B cell (primary cell): ENCODE measurements around the gene ASTL. TPM values are rescaled to one million over a fixed set of nuclear protein-coding genes. Genes with fewer than 3 reads are reported as not detected.

ENCODE experiments used
- ATAC-seq: fragments of 200-7000 bp; cut with Tn5 transposase; one replicate; pipeline ENCODE4 v1.10.0; 2021; ENCODE audit warnings: low read depth, mild to moderate bottlenecking, moderate number of reproducible peaks, moderate library complexity
- CTCF ChIA-PET: fragments of 350-600 bp; sonication (Branson Sonifier 250); formaldehyde crosslinking; loops from one replicate; lab custom pipeline; 2021; ENCODE audit warnings: antibody characterized with exemption, inconsistent platforms; lab: Charles Lee
- POLR2A ChIA-PET: fragments of 350-600 bp; sonication (Branson Sonifier 250); formaldehyde crosslinking; loops from one replicate; lab custom pipeline; 2021; ENCODE audit warnings: antibody characterized with exemption; lab: Charles Lee
- DNase-seq: peaks from one replicate; pipeline ENCODE4 v3.0.0; 2013
- H2AFZ ChIP-seq: 2 replicates; pipeline ENCODE4 v1.6.1; 2012; ENCODE audit warnings: mild to moderate bottlenecking, low read depth, low read length; ENCODE audit not compliant: insufficient read depth, poor library complexity, severe bottlenecking
- H3K27ac ChIP-seq, 2 donors: 1 replicate in 1 of 2; 2 replicates in 1 of 2; pipeline ENCODE4 v1.5.1; 2012 to 2013; ENCODE audit warnings: low read length in 2 of 2, mild to moderate bottlenecking in 2 of 2, moderate library complexity in 1 of 2
- H3K27me3 ChIP-seq, 4 experiments: fragments of 200-600 bp in 1 of 4; sonication (generic) in 1 of 4; replicated peaks in 1 of 4; 1 replicate in 2 of 4; 2 replicates in 2 of 4; pipeline versions ENCODE4 v1.6.1 to v1.7.0; 2013 to 2016; ENCODE audit warnings: low read length in 3 of 4, mild to moderate bottlenecking in 2 of 4, mixed read lengths in 1 of 4, moderate library complexity in 1 of 4; ENCODE audit not compliant: insufficient read depth in 4 of 4, control insufficient read depth in 3 of 4; ENCODE audit errors: control extremely low read depth in 1 of 4
- H3K36me3 ChIP-seq, 2 experiments: replicated peaks in 1 of 2; 1 replicate in 1 of 2; 2 replicates in 1 of 2; pipeline versions ENCODE4 v1.6.1 to v1.7.1; 2013; ENCODE audit warnings: low read length in 1 of 2; ENCODE audit not compliant: insufficient read depth in 2 of 2, control insufficient read depth in 1 of 2; ENCODE audit errors: control extremely low read depth in 1 of 2, extremely low read depth in 1 of 2
- H3K4me1 ChIP-seq, 2 donors: fragments of 200-600 bp in 1 of 2; sonication (generic) in 1 of 2; 1 replicate in 1 of 2; 2 replicates in 1 of 2; pipeline versions ENCODE4 v1.5.1 to v1.6.1; 2013 to 2017; ENCODE audit warnings: low read length in 2 of 2; ENCODE audit not compliant: control insufficient read depth in 2 of 2, insufficient read depth in 2 of 2
- H3K4me2 ChIP-seq: replicated peaks from 2 replicates; pipeline ENCODE3; 2012; ENCODE audit warnings: mild to moderate bottlenecking, low read depth, low read length; ENCODE audit not compliant: poor library complexity, severe bottlenecking
- H3K4me3 ChIP-seq, 5 experiments: fragments of 200-600 bp in 1 of 5; sonication (generic) in 1 of 5; 1 replicate in 3 of 5; 2 replicates in 2 of 5; pipeline versions ENCODE4 v1.5.1 to v1.7.0; 2011 to 2016; ENCODE audit warnings: low read length in 4 of 5, mild to moderate bottlenecking in 4 of 5, low read depth in 2 of 5, control low read depth in 1 of 5, moderate library complexity in 1 of 5; ENCODE audit not compliant: insufficient read depth in 1 of 5; ENCODE audit errors: control extremely low read depth in 1 of 5, extremely low read depth in 1 of 5
- H3K79me2 ChIP-seq: fragments of 200-600 bp; sonication (generic); one replicate; pipeline ENCODE4 v1.6.0; 2016; ENCODE audit warnings: low read length; ENCODE audit not compliant: control insufficient read depth, insufficient read depth
- H3K9ac ChIP-seq: fragments of 200-600 bp; sonication (generic); 2 replicates; pipeline ENCODE4 v1.6.1; 2017; ENCODE audit warnings: mild to moderate bottlenecking, low read length, moderate library complexity
- H3K9me3 ChIP-seq, 3 donors: one replicate each; pipeline versions ENCODE4 v1.6.1 to v1.7.1; 2013; ENCODE audit warnings: low read length in 2 of 3; ENCODE audit not compliant: control insufficient read depth in 2 of 3, insufficient read depth in 1 of 3; ENCODE audit errors: control extremely low read depth in 1 of 3
- H4K20me1 ChIP-seq: 2 replicates; pipeline ENCODE4 v1.6.0; 2012; ENCODE audit warnings: mild to moderate bottlenecking, low read length; ENCODE audit not compliant: insufficient read depth, control insufficient read depth, poor library complexity, severe bottlenecking
- H3K27ac Mint-ChIP-seq: one replicate; pipeline ENCODE4 v1.8.0; 2021; ENCODE audit warnings: mixed read lengths
- H3K27me3 Mint-ChIP-seq: one replicate; pipeline ENCODE4 v1.8.0; 2021; ENCODE audit warnings: mixed read lengths
- H3K4me1 Mint-ChIP-seq: one replicate; pipeline ENCODE4 v1.8.0; 2021; ENCODE audit warnings: mixed read lengths
- H3K4me3 Mint-ChIP-seq: one replicate; pipeline ENCODE4 v1.8.0; 2021; ENCODE audit warnings: mixed read lengths
- H3K9me3 Mint-ChIP-seq: one replicate; pipeline ENCODE4 v1.8.0; 2022; ENCODE audit warnings: mixed read lengths; ENCODE audit not compliant: insufficient read depth
- EZH2 ChIP-seq: IDR thresholded peaks from 2 replicates; pipeline ENCODE4 v1.6.1; 2012; ENCODE audit warnings: borderline replicate concordance, low read depth, mild to moderate bottlenecking, moderate library complexity, low read length; ENCODE audit not compliant: insufficient read depth, poor library complexity, severe bottlenecking
- WGBS: methylation state at CpG from one replicate; pipeline ENCODE4 v1.1.5; 2013; ENCODE audit warnings: missing lambda C conversion rate; ENCODE audit not compliant: insufficient coverage; 5-methylcytosine and 5-hydroxymethylcytosine counted together
- intact Hi-C: fragments of 100-400 bp; cut with micrococcal nuclease; formaldehyde crosslinking; loops from one replicate; pipeline ENCODE4 v1.10.0; 2022
- polyA plus RNA-seq: library from polyadenylated mRNA; depleted of rRNA; stranded (reverse); fragments of >200 nt; gene quantifications from 2 replicates; pipeline ENCODE4 v1.2.3, GENCODE V29; 2012
- total RNA-seq, 2 donors: library from RNA; stranded (reverse); fragments of 120-200 nt in 1 of 2; gene quantifications; 1 replicate in 1 of 2; 2 replicates in 1 of 2; pipeline versions ENCODE4 v1.2.3 to v1.2.4, GENCODE V29; 2013 to 2022
- TF ChIP-seq, protein P1 (sequence below): fragments of 200-600 bp; IDR thresholded peaks from one replicate; pipeline ENCODE4 v1.8.0; 2022; ENCODE audit warnings: antibody characterized with exemption, mild to moderate bottlenecking

The ASTL gene
- total and polyA plus RNA-seq, 2 donors (not counting 1 experiment from before 2014, with no cell fraction given), result 0.15 to 0.59 TPM

- intact Hi-C loops, result no loop called here
- Histone ChIP-seq H3K4me2 (no peak overlapping the region), H3K4me3 (no peak overlapping the region), H4K20me1 (no peaks in the 10 kb centered on the region), H3K79me2 (no peaks in the 10 kb centered on the region), H3K27me3 (peaks cover 0 to 8% (median 2%) of the 10 kb centered on the region in 4 experiments), H3K4me1 (no peaks in the 10 kb centered on the region), H3K9ac (no peak overlapping the region), H3K9me3 (peaks cover 0 to 7% (median 0%) of the 10 kb centered on the region in 3 donors), H2AFZ (no peak overlapping the region), H3K36me3 (no peaks in the 10 kb centered on the region), H3K27ac (no peak overlapping the region)
- Mint-ChIP-seq H3K9me3 (no peaks in the 10 kb centered on the region), H3K4me1 (no peaks in the 10 kb centered on the region), H3K27ac (no peak overlapping the region), H3K27me3 (peaks cover 20% of the 10 kb centered on the region), H3K4me3 (no peak overlapping the region)
- DNase-seq (no peak), ATAC-seq (no peak)
- ChIA-PET CTCF (no interaction called here), POLR2A (no interaction called here)
- no peak for TF ChIP-seq EZH2
- TF ChIP-seq, protein P1, sequence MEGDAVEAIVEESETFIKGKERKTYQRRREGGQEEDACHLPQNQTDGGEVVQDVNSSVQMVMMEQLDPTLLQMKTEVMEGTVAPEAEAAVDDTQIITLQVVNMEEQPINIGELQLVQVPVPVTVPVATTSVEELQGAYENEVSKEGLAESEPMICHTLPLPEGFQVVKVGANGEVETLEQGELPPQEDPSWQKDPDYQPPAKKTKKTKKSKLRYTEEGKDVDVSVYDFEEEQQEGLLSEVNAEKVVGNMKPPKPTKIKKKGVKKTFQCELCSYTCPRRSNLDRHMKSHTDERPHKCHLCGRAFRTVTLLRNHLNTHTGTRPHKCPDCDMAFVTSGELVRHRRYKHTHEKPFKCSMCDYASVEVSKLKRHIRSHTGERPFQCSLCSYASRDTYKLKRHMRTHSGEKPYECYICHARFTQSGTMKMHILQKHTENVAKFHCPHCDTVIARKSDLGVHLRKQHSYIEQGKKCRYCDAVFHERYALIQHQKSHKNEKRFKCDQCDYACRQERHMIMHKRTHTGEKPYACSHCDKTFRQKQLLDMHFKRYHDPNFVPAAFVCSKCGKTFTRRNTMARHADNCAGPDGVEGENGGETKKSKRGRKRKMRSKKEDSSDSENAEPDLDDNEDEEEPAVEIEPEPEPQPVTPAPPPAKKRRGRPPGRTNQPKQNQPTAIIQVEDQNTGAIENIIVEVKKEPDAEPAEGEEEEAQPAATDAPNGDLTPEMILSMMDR, result no peak
- 84% methylated on average over 17 of the region's 22 CpGs for WGBS
Observed at GRCh38 chr2:96089356-96090195, 48.7 kb downstream of the ASTL start.
